Heart right ventricle (tissue), 16 donors: ENCODE measurements around the gene HBG1. TPM values are rescaled to one million over a fixed set of nuclear protein-coding genes. Genes with fewer than 3 reads are reported as not detected.

Experiments used
- ATAC-seq, 8 donors: fragments of 200-7000 bp; cut with Tn5 transposase; one replicate each; pipeline ENCODE4 v1.9.1; 2020; ENCODE audit warnings: mild to moderate bottlenecking in 8 of 8, moderate library complexity in 8 of 8, moderate number of reproducible peaks in 1 of 8
- DNase-seq, 2 donors: peaks; one replicate each; pipeline ENCODE4 v3.0.0-alpha.2; 2020
- H3K27ac ChIP-seq, 10 donors: fragments of 200-600 bp; sonication (generic) in 2 of 10; one replicate each; pipeline versions ENCODE4 v1.5.0 to v1.8.0; 2020 to 2022; ENCODE audit warnings: mild to moderate bottlenecking in 3 of 10
- H3K27me3 ChIP-seq, 7 donors: fragments of 200-600 bp; one replicate each; pipeline ENCODE4 v1.8.0; 2021 to 2022; ENCODE audit warnings: mild to moderate bottlenecking in 2 of 7
- H3K36me3 ChIP-seq, 9 donors: fragments of 200-600 bp; sonication (generic) in 1 of 9; one replicate each; pipeline versions ENCODE4 v1.5.0 to v1.8.0; 2020 to 2022; ENCODE audit warnings: mild to moderate bottlenecking in 2 of 9
- H3K4me1 ChIP-seq, 9 donors: fragments of 200-600 bp; sonication (generic) in 1 of 9; one replicate each; pipeline versions ENCODE4 v1.5.0 to v1.8.0; 2020 to 2022; ENCODE audit warnings: mild to moderate bottlenecking in 4 of 9
- H3K4me3 ChIP-seq, 10 donors: fragments of 200-600 bp; sonication (generic) in 2 of 10; one replicate each; pipeline versions ENCODE4 v1.5.0 to v1.8.0; 2020 to 2022; ENCODE audit warnings: mild to moderate bottlenecking in 7 of 10, moderate library complexity in 2 of 10
- H3K9me3 ChIP-seq, 11 donors: fragments of 200-600 bp in 10 of 11; sonication (generic) in 2 of 11; one replicate each; pipeline versions ENCODE4 v1.5.0 to v1.8.0; 2013 to 2022; ENCODE audit warnings: mild to moderate bottlenecking in 2 of 11, control low read depth in 1 of 11, moderate library complexity in 1 of 11
- whole genome bisulfite sequencing, 2 donors: extraction: QIAGEN DNeasy Blood & Tissue Kit; methylation state at CpG; one replicate each; pipeline ENCODE4 v1.1.7; 2013; ENCODE audit warnings: inconsistent platforms in 1 of 2; 5-methylcytosine and 5-hydroxymethylcytosine counted together
- intact Hi-C, 10 donors: fragments of 100-400 bp; cut with DNase I; formaldehyde crosslinking; loops; one replicate each; pipeline versions ENCODE4 v1.11.1 to v1.14.2; 2022
- polyA plus RNA-seq, 2 donors: library from polyadenylated mRNA; stranded (reverse); fragments of 200-250 nt; gene quantifications; one replicate each; pipeline ENCODE4 v1.2.3, GENCODE V29; 2013
- total RNA-seq, 10 donors: library from RNA; stranded (reverse); fragmentation: NEBNext Ultra II Directional in 3 of 10; extraction: Animal tissue kit (Norgen Biotek cat#: 25700) in 3 of 10; gene quantifications; one replicate each; pipeline versions ENCODE4 v1.2.1 to v1.2.4, GENCODE V29; 2021 to 2023
- TF ChIP-seq, protein P1 (sequence below), 9 donors: fragments of 200-600 bp; sonication (generic) in 2 of 9; IDR thresholded peaks; one replicate each; pipeline versions ENCODE4 v1.5.0 to v1.8.0; 2021 to 2022; ENCODE audit warnings: antibody characterized with exemption in 9 of 9, mild to moderate bottlenecking in 5 of 9, moderate library complexity in 1 of 9
- donor health status: Arrhythmogenic right ventricular cardiomyopathy.
- donor health status: ischemic (EF 13 %, LVEDD 7.1; RV severe dilation, severe dysfunction).
- donor health status: healthy with polysubstance abuse.
- donor health status: DM: no; HTN: yes; CAD: no.
- donor health status: DM: no; HTN: no; CAD: no.
- donor health status: ischemic (EF 25% LVEDD 6.9; RV normal size, moderate dysfunction).
- donor health status: ischemic (EF 25% LVEDD 5.7; RV mildly dilated, moderate dysfunction).
- donor health status: healthy.
- donor health status: DM: yes; HTN: yes; CAD: no.
- donor health status: Ischemic cardiomyopathy.
- donor health status: ischemic (EF 35%, LVEDD 5.7; RV mildly dilated, moderate dysfunction).
- donor health status: nonischemic (EF 11% LVEDD 7.7; RV severe dilation, severe dysfunction).
- donor health status: DM: yes; HTN: yes; CAD: no.
- donor health status: PGD.
- donor health status: ischemic (EF 29% LVEDD 5.4; RV normal size, mild dysfunction).
- donor health status: nonischemic (EF 23%, LVEDD 6.1; RV moderate dilation, normal function).

The HBG1 gene
- total and polyA plus RNA-seq, 12 donors, result 0.20 to 0.30 TPM; not detected in 10

DNA sequence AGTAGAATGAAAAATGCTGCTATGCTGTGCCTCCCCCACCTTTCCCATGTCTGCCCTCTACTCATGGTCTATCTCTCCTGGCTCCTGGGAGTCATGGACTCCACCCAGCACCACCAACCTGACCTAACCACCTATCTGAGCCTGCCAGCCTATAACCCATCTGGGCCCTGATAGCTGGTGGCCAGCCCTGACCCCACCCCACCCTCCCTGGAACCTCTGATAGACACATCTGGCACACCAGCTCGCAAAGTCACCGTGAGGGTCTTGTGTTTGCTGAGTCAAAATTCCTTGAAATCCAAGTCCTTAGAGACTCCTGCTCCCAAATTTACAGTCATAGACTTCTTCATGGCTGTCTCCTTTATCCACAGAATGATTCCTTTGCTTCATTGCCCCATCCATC lies 35.0 kb upstream of the HBG1 start:
- 83 to 84% methylated on average over 2 of the region's 2 CpGs for WGBS, 2 donors
- intact Hi-C loops, result loop anchor here in 1 of 10 donors (10.0 kb wide), 1 partner anchor 80 kb away; the partner anchor contains the start of gene OR51V1
- Histone ChIP-seq H3K9me3 (no peaks in the 10 kb centered on the region), H3K27me3 (no peaks in the 10 kb centered on the region), H3K4me3 (no peak overlapping the region), H3K4me1 (no peaks in the 10 kb centered on the region), H3K27ac (no peak overlapping the region), H3K36me3 (no peaks in the 10 kb centered on the region)
- TF ChIP-seq, protein P1, sequence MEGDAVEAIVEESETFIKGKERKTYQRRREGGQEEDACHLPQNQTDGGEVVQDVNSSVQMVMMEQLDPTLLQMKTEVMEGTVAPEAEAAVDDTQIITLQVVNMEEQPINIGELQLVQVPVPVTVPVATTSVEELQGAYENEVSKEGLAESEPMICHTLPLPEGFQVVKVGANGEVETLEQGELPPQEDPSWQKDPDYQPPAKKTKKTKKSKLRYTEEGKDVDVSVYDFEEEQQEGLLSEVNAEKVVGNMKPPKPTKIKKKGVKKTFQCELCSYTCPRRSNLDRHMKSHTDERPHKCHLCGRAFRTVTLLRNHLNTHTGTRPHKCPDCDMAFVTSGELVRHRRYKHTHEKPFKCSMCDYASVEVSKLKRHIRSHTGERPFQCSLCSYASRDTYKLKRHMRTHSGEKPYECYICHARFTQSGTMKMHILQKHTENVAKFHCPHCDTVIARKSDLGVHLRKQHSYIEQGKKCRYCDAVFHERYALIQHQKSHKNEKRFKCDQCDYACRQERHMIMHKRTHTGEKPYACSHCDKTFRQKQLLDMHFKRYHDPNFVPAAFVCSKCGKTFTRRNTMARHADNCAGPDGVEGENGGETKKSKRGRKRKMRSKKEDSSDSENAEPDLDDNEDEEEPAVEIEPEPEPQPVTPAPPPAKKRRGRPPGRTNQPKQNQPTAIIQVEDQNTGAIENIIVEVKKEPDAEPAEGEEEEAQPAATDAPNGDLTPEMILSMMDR (IDR thresholded peaks at IDR 0.05), result no peak
- DNase-seq (no peak), ATAC-seq (no peak)

DNA sequence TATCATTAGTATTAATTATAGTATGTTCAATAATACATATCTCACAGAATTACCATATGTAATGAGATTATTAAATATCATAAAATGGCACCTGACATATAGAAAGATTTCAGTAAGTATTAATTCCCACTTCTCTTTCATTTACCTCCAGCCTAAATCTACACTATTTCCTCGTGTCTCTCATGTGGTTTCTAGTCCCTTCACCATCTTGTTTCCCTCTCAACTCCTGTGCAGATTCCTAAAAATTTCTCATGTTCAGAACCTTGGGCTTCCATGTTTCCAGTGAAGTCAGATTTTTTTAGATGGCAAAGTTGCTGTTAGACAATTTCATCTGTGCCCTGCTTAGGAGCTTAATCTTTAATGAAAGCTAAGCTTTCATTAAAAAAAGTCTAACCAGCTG lies 34.2 kb upstream of the HBG1 start:
- Histone ChIP-seq H3K4me1 (no peaks in the 10 kb centered on the region), H3K36me3 (no peaks in the 10 kb centered on the region), H3K9me3 (no peaks in the 10 kb centered on the region), H3K27ac (no peak overlapping the region), H3K27me3 (no peaks in the 10 kb centered on the region), H3K4me3 (no peak overlapping the region)
- TF ChIP-seq, protein P1 (IDR thresholded peaks at IDR 0.05), result no peak
- WGBS, 2 donors, result 63 to 71% methylated on average over 1 of the region's 1 CpG
- ATAC-seq (no peak), DNase-seq (no peak)
- intact Hi-C loops, result loop anchor here in 1 of 10 donors (10.0 kb wide), 1 partner anchor 79 kb away; the partner anchor contains the start of gene OR51V1

DNA sequence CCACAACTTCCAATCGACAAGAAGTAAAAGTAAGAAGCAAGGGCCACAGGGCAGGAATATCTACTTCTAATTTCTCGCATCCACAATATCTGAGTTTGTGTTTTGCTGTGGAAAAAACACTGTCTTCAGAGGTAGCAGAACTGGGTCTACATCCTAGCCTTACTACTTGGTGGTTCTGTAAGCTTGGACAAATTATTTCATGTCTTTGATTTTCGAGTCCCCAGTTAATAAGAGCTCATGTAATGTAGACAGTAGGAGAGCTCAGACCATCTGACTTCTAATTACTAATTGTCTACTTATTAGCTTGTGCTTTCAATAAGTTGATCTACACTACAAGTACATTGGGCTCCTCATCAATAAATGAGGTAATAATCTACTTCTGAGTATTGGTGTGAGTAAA lies 33.4 kb upstream of the HBG1 start:
- intact Hi-C loops, result loop anchor here in 1 of 10 donors (10.0 kb wide), 1 partner anchor 78 kb away; the partner anchor contains the start of gene OR51V1
- H3K4me1 ChIP-seq, result no peaks in the 10 kb centered on the region
- H3K9me3 ChIP-seq, result no peaks in the 10 kb centered on the region
- H3K4me3 ChIP-seq, result no peak overlapping the region
- no peak for ATAC-seq
- H3K27ac ChIP-seq, result no peak overlapping the region
- no peak for DNase-seq
- no peaks in the 10 kb centered on the region for H3K27me3 ChIP-seq
- TF ChIP-seq, protein P1 (IDR thresholded peaks at IDR 0.05), result no peak
- no peaks in the 10 kb centered on the region for H3K36me3 ChIP-seq
- 75 to 81% methylated on average over 3 of the region's 3 CpGs for WGBS, 2 donors

DNA sequence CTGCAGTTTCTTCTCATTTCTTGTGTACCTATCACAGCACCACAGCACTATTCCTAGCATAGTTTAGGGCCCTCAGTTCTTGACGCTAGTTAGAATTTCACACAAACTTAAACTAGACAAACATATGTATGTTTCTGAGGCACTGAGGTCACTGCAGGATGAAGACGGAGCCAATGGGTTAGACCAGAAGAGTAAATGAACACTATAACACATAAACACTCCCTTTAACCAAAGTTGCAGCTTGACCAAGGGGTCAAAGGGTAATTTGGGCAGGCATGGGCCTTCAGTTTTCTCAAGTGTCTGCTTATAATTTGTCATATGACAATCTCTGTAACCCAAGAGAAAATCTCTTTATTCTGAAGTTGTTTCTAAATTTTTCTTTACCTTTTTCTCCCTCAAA lies 33.0 kb upstream of the HBG1 start:
- no peak for ATAC-seq
- WGBS, 2 donors, result 64 to 91% methylated on average over 2 of the region's 2 CpGs
- H3K27ac ChIP-seq, result no peak overlapping the region
- H3K9me3 ChIP-seq, result no peaks in the 10 kb centered on the region
- DNase-seq, result no peak
- no peaks in the 10 kb centered on the region for H3K27me3 ChIP-seq
- intact Hi-C loops, result loop anchor here in 1 of 10 donors (10.0 kb wide), 1 partner anchor 78 kb away; the partner anchor contains the start of gene OR51V1
- no peak overlapping the region for H3K4me3 ChIP-seq
- no peaks in the 10 kb centered on the region for H3K4me1 ChIP-seq
- H3K36me3 ChIP-seq, result no peaks in the 10 kb centered on the region
- TF ChIP-seq, protein P1 (IDR thresholded peaks at IDR 0.05), result no peak
